NCI-H1694 (cell line): ENCODE measurements around the gene RNASEH1.
"Not testable (repeated sequence)": the region's sequence is repeated elsewhere in the genome, so short reads cannot be mapped to it uniquely, and the experiment has no call there.

Source experiments
- DNase-seq: peaks from one replicate; lab custom pipeline; 2025; lab: John Stamatoyannopoulos, UW

RNASEH1 gene

DNA sequence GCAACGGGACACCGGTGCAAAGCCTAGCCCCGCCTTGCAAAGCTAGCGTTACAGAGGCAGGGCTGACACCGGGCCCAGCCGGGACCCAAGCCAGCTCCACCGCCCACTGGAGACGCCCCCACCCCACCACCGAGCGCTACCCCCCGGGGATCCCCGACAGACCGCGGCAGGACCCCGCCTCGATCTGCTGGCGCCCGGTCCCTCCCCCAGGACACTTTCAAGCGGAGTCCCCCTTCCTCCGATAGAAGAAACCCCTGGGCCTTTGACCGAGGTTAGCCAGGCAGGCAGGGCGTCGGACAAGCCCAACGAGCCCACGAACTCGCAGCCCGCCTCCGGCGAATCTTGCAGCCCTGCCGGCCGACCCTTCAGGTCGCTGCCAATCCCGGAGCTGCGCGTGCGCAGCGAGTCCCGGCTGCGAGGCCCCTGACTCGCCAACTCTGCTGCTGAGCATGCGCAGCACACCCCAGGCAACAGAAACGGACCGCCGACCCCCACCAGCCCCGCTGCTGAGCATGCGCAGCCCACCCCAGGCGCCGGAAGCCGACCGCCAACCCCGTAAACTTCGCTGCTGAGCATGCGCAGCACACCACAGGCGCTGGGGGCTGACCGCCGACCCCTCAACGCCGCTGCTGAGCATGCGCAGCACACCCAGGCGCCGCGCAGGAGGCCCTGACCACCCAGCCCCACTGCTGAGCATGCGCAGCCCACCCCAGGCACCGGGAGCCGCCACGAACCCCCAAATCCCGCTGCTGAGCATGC lies 39.5 kb downstream of the RNASEH1 start:
- peak; percentile 98 for DNase-seq

DNA sequence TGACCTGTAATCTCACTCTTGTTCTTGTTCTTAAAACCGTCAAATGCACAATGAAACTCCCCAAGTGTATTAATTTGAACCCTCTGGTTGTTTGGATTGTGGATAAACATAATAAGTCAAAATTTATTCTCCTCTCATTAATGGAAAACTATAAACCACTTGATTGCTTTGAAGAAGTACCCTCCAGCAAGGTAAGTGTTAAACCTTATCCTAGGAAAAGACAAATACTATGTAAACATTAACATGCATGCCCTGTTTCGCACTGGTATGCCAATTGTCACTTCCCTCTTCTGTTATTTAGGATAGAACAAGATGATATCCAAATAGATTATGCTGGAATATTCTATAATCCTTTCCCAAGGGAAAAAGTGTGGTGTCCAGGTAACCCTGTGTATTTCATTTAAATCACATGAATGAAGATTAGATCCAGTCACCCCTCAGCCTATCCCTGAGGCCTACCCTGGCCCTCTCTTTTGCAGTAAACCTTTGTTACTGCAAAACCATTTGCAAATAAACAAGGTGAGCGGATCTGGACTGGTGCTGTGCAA lies 40.1 kb downstream of the RNASEH1 start:
- no peak for DNase-seq

DNA sequence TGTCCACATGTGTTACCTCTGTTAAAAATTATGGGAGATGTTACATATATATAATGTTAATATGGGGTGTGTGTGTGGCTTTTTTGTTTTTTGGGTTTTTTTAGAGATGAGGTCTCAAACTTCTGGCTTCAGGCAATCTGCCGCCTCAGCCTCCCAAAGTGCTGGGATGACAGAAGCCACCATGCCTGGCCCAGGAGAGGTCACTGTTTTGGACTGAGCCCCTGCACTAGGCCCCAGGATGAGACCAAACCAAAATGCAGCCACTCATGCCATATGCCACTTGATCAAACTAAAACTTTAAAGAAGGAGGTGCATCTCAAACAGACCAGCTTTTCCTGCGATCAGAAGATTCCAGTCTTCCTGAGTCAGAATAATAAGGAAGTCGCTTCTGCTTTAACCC lies 41.3 kb downstream of the RNASEH1 start:
- DNase-seq, result no peak

DNA sequence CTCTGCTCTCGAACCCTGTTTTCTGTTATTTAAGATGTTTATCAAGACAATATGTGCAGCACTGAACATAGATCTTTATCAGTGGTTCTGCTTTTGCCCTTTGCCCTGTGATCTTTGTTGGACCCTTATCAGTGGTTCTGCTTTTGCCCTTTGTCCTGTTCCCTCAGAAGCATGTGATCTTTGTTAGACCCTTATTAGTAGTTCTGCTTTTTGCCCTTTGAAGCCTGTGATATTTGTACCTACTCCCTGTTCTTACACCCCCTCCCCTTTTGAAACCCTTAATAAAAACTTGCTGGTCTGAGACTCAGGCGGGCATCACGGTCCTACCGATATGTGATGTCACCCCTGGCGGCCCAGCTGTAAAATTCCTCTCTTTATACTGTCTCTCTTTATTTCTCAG lies 42.7 kb downstream of the RNASEH1 start:
- DNase-seq, result not testable (repeated sequence)

DNA sequence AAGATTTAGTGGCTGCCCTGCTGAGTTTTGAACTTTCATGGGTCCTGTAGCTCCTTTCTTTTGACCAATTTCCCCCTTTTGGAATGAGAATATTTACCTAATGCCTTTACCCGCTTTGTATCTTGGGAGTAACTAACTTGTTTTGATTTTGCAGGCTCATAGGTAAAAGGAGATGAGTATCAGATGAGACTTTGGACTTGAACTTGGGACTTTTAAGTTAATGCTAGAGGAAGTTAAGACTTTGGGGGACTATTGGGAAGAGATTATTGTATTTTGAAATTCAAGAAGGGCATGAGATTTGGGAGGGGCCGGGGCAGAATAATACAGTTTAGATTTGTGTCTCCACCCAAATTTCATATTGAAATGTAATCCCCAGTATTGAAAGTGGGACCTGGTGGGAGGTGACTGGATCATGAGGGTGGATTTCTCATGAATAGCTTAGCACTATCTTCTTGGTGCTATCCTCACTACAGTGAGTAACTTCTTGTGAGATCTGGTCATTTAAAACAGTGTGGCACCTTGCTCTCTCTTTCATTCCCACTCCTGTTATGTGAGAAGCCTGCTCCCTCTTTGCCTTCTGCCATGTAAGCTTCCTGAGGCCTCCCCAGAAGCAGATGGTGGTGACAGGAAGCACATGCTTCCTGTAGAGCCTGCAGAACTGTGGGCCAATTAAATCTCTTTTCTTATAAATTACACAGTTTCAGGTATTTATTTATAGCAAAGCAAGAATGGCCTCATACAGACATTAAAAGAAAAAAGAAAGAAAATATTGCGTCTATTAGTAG lies 44.9 kb downstream of the RNASEH1 start:
- no peak for DNase-seq

DNA sequence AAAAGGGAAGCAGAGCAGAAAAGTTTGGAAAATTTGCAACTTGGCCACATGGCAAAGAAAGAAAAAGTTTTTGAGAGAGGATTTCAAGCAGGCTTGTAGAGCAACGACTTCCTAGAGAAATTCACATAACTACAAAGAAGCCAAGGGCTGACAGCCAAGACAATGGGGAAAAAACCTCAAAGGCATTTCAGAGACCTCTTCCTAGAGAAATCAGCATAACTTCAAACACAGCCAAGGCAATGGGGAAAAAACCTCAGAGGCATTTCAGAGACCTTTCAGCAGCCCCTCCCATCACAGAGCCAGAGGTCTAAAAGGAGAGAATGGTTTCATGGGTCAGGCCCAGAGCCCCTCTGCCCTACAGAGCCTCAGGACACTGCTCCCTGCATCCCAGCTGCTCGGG lies 46.0 kb downstream of the RNASEH1 start:
- DNase-seq, result no peak

DNA sequence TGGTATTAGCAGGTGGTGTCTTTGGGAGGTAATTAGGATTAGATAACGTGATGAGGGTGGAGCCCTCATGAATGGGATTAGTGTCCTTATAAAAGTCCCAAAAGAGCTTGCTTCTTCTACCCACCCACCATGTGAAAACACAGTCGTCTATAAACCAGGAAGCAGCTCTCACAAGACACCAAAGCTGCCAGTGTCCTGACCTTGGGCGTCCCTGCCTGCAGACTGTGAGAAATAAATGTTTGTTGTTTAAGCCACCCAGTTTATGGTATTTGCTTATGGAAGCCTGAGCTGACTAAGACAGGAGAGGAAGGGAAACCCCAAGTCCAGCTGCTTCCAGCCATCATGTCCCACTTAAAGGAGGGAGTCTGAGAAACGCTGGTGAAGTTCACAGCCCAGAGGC lies 52.4 kb downstream of the RNASEH1 start:
- DNase-seq, result no peak

DNA sequence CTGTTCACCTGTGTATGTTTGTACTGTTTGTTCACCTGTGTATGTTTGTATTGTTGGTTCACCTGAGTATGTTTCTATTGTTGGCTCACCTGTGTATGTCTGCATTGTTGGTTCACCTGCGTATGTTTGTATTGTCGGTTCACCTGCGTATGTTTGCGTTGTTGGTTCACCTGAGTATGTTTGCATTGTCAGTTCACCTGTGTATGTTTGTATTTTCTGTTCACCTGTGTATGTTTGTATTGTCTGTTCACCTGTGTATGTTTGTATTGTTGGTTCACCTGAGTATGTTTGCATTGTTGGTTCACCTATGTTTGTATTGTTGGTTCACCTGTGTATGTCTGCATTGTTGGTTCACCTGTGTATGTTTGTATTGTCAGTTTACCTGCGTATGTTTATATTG lies 53.4 kb downstream of the RNASEH1 start:
- no peak for DNase-seq

DNA sequence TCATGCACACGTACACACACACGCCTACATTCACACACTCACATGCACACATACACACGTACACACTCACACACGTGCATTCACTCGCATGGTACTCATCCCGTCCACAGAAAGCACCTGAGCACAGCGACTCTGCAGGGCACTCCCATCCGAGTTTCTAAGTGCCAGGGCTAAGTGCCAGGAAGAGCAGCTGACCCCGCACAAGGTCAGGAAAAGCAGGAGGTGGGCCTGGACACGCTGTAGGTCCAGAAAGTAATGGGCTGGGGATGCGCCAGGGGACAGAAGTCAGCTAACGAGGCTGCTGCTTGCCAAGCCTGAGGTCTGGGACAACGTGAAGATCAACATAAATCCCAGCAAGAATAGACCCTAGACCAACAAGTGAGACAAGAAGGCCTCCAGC lies 54.6 kb downstream of the RNASEH1 start:
- no peak for DNase-seq

DNA sequence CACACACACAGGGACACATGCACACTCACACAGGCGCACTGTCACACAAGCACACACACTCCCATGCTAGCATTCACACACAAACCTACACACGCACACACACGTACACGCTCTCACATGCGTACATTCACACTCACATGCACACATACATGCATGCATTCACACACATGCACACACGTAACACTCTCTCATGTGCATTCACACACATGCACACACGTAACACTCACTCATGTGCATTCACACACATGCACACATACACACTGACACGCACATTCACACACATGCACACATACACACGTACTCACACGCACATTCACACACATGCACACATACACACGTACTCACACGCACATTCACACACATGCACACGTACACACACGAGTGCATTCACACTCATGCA lies 55.1 kb downstream of the RNASEH1 start:
- DNase-seq, result no peak

DNA sequence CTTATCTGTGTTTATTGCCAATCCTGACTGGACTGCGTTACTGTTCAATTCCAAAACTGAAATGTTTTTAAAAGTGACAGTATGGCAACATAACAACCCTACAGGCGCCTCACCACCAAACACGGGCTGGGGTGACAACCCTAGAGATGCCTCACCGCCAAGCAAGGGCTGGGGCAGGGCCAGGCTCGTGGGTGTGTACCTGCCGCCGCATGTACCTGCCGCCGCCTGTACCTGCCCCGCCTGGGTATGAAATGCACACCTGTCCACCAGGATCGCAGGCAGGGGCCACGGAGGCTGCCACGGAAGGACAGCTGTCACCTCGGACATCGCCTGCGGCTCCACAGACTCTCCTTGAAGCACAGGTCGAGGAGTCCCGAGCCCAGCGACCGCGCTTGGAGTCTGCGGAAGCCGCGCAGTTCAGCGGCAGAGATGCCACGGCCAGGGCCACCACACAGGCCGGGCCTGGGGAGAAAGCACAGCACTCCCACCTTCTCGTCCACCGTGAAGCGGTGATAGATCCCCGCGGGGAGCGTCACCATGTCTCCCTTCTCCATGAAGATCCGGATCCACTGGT lies 57.7 kb downstream of the RNASEH1 start:
- no peak for DNase-seq

DNA sequence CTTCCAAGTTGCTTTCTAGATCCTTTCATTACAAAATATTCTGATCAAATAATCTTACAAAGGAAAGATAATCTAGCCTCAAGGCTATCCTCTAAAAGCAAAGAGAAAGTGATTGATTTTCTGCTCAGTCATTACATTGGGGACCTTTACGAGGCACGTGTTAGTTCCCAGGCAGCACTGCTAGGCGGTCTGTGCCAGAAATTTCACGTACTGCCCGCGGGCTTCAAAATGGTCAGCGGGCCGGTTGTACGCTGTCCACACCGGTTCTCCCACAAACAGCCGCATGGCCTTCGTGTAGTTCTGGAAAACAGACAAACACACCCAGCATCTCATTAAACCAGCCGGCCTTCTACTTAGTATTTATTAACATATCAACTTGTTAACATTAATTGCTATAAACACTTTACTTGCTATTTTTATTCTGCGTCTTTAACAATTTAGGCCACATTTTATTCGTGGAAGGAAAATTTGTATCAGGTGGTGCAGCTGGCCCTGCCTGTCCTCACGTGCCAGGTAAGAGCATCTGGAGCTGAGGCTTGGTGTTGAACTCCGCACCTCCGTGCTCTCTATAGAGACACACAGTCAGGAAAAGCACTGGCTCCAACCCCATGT lies 59.2 kb downstream of the RNASEH1 start:
- no peak for DNase-seq

DNA sequence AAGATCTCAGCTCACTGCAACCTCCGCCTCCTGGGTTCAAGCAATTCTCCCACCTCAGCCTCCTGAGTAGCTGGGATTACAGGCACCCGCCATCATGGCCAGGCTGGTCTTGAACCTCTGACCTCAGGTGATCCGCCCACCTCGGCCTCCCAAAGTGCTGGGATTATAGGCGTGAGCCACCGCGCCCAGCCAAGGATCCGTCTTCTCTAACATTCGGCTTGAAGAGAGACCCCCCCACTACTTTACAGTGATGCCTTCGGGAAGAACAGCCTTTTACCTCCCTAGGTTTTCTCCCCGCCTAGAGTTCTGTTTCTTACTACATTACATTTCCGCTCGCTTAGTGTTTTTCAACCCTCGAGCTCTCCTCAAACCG lies 61.4 kb downstream of the RNASEH1 start:
- not testable (repeated sequence) for DNase-seq
